Fibroblast of skin of abdomen (primary cell): ENCODE results near the gene FBXO31.

Experiments used
- DNase-seq: peaks from one replicate; pipeline ENCODE4 v3.0.0-alpha.2; 2013

FBXO31 gene

GRCh38 chr16:87361916-87362619 is 21.5 kb downstream of the FBXO31 start:
- DNase-seq: no peak

- no peak for DNase-seq
Observed at GRCh38 chr16:87360862-87361610, 22.5 kb downstream of the FBXO31 start.

- DNase-seq: no peak
Observed at GRCh38 chr16:87359121-87359520, 24.5 kb downstream of the FBXO31 start.

- DNase-seq: no peak
Observed at GRCh38 chr16:87358696-87359095, 24.9 kb downstream of the FBXO31 start.

GRCh38 chr16:87358250-87358649 is 25.3 kb downstream of the FBXO31 start:
- DNase-seq: no peak

- DNase-seq: no peak
Observed at GRCh38 chr16:87356491-87356853, 27.1 kb downstream of the FBXO31 start.

- DNase-seq: no peak
Observed at GRCh38 chr16:87353613-87354012, 30.0 kb downstream of the FBXO31 start.

- no peak for DNase-seq
Observed at GRCh38 chr16:87352818-87353217, 30.8 kb downstream of the FBXO31 start.

GRCh38 chr16:87351320-87351698 is 32.3 kb downstream of the FBXO31 start:
- no peak for DNase-seq

- peak; percentile 34 for DNase-seq
Observed at GRCh38 chr16:87350681-87351319, 32.8 kb downstream of the FBXO31 start.

GRCh38 chr16:87350031-87350430 is 33.5 kb downstream of the FBXO31 start:
- DNase-seq: no peak

- DNase-seq: no peak
Observed at GRCh38 chr16:87348616-87349157, 34.9 kb downstream of the FBXO31 start.

GRCh38 chr16:87347932-87348615 is 35.5 kb downstream of the FBXO31 start:
- no peak for DNase-seq

GRCh38 chr16:87346517-87347060 is 37.0 kb downstream of the FBXO31 start:
- DNase-seq: no peak

GRCh38 chr16:87345726-87346424 is 37.7 kb downstream of the FBXO31 start:
- no peak for DNase-seq

GRCh38 chr16:87344931-87345631 is 38.5 kb downstream of the FBXO31 start:
- DNase-seq: peak; percentile 15

GRCh38 chr16:87344165-87344930 is 39.2 kb downstream of the FBXO31 start:
- DNase-seq: no peak

GRCh38 chr16:87343753-87344050 is 39.9 kb downstream of the FBXO31 start:
- DNase-seq: no peak

GRCh38 chr16:87342978-87343752 is 40.4 kb downstream of the FBXO31 start:
- DNase-seq: no peak

GRCh38 chr16:87342504-87342903 is 41.1 kb downstream of the FBXO31 start:
- DNase-seq: no peak
